Stromal cell of bone marrow (primary cell): Measurements from ENCODE around the gene LHPP.

Experiments
- DNase-seq: peaks from one replicate; pipeline ENCODE4 v3.0.0-alpha.2; 2012; ENCODE audit warnings: low read depth

LHPP gene

GRCh38 chr10:124470544-124471434, 9.2 kb downstream of the LHPP start:
- no peak for DNase-seq

GRCh38 chr10:124472071-124472470, 10.4 kb downstream of the LHPP start:
- no peak for DNase-seq

DNA sequence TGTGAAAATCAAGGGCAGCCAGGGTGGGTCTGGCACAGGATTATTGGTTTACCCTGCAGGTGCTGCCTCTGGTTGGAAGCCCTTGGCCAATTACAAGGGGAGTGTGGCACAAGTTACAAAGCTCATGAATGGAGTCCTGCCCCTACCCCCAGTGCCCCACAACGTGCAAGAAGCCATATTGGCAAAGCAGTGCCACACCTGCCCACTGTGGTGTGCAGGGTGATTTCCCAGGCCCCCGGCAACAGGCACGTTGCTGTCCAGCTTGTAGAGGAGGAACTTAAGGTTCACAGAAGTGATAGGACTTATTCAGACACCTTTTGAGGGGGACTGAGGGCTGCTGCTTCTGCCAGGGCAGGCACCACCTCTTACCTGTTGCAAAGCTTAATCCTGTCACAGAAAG, 11.4 kb downstream of the LHPP start:
- DNase-seq, result no peak

GRCh38 chr10:124474514-124475070, 13.0 kb downstream of the LHPP start:
- no peak for DNase-seq

DNA sequence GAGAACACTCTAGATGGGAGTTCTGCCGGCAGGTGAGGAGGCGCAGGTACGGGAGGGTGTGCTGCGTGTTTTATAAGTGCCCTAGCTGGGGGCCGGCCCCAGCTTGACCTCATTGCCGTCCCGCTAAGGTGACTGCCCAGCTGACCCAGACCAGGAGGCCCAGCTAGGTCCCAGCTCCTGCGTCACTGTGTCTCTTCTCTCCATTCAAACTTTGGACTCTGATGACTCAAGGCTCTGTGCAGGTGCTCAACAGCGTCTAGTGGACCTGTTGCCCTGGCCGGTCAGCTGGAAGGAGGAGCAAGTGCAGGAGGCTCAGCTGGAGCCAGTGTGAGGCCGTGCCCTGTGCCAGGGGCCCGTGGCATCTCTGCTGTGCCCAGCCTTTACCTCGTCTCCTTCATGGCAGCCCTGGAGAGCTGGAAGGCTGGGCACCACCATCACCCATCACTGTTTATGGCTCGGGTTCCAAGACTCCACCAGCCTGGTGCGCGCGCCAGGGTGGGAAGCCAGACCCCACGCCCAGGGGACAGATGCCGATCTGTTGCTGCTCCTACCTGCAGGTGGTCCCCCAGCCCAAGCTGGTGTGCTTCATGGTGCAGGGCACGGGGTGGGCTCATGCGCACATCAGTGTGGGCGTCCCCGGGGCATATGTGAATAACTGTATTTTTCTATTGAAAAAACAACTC, 14.6 kb downstream of the LHPP start:
- no peak for DNase-seq

GRCh38 chr10:124477614-124478363, 16.2 kb downstream of the LHPP start:
- DNase-seq, result no peak

DNA sequence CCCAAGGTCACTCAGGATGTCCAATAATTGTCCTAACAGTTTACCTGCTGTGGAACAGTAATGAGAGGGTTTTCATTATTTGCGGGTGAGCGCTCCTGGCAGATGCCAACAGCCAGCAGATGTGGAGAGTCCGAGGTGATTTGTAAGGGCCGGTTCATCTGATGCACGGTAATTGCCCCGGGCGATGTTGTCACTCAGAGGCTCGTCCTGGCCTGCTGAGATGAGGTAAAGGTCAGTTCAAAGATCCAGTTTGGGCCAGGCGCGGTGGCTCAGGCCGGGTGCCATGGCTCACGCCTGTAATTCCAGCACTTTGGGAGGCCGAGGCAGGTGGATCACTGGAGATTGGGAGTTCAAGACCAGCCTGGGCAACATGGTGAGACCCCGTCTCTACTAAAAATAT, 16.9 kb downstream of the LHPP start:
- DNase-seq, result no peak

GRCh38 chr10:124480860-124481259, 19.2 kb downstream of the LHPP start:
- DNase-seq, result no peak

DNA sequence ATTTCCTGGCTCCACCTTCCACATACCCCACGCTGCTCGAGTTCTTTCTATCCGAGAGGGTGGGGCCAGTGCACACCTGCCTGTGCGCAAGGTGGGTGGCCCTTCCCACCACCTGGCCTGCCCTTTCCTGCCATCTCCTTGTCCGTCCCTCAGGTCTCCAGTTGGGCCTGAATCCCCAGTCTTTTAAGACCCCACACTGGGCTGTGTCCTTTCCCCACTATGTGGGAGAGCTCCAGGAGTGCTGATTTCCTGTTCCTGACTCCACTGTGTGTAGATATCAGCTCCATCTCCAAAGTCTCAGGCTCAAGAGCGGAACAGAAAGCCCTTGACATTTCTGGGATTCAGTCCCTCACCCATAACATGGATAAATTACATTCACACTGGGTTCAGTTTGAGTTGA, 20.1 kb downstream of the LHPP start:
- DNase-seq, result no peak

DNA sequence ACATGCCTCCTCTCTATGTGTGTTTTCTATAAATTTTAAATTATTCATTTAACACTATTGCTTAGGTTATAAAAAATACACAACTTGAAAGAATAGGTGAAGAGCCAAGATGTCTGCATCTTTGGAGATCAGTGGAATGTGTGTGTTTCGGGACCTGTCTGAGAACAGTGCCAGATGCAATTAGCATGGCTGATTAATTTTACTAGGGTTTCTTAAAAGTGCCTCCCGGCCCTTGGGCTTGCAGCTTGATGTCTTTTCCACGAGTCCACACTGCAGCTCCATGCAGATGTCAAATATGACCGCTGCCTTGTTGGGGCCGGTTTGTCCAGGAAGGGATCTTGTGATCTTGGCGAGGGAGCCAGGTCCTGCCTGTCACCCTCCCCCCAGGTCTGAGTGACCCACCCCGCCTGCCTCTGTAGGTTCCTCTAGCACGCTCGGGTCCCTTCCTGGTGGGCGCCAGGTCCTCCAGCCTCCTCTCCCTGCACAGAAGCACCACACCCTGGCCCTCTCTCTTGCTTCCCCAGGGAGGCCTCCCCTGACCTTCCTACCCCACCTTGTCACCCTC, 20.7 kb downstream of the LHPP start:
- DNase-seq, result no peak

DNA sequence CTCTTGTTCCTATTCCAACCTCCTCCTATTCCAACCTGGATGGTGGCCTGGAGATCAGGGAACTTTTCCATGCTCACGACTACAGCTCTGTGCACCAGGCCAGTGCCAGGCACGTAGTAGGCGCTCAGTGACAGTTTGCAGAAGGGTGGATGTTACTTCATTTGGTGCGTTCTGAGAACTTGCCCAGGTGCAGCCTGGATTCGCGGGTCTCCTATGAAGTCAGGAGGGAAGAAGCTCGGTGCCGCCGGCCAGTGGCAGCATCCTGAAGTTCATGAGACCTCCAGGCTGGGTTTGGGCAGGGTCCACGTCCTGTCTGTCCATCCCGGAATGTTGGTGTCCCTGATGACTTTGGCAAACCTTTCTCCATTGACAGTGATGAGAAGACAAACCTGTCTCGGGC, 21.3 kb downstream of the LHPP start:
- DNase-seq, result no peak

DNA sequence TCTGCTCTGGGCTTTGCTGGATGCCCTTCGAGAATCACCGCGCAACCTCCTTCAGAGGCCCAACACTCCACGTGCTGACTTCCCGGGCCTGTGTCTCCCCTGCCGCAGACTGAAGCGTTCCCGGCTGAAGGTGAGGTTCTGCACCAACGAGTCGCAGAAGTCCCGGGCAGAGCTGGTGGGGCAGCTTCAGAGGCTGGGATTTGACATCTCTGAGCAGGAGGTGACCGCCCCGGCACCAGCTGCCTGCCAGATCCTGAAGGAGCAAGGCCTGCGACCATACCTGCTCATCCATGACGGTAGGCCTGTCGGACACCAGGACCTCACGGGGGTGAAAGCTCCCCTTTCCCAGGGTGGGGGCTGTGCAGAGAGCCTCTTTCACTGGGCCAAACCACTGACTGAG, 22.4 kb downstream of the LHPP start:
- DNase-seq, result no peak

GRCh38 chr10:124484661-124485060, 23.0 kb downstream of the LHPP start:
- DNase-seq, result no peak

DNA sequence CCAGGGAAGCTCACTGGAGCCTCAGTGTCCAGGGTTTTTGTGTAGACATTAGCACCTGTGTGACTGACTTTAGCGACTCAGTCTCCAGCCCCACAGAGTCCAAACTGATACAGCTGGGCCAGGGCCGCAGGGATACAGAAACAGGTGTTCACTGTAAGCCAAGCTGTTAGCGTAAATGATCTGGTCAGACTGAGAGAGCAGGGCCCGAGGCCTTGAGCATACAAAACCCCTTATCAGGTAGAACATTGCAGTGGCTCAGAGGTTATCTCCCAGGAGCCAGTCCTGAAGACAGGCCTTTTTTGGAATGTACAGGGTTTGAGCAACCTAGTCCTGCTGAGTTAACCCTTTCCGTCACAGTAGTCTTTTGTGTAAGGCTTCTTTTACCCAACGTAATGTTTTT, 25.0 kb downstream of the LHPP start:
- DNase-seq, result no peak

DNA sequence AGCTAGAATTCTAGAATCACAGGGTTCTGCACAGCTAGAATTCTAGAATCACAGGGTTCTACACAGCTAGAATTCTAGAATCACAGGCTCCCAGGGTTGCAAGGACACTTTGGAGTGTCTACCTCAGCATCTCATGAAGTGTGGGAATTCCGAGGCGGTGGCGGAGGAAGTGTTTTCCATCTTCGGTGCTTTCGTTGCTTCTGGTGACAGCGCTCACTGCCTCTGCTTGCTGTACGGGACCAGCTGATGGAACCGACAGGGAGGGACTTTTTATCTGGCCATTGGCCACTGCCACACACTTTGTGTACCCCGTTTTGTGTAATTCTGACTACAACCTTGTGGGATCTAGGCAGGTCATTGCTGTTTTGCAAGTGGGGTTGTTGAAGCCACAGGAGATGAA, 29.5 kb downstream of the LHPP start:
- no peak for DNase-seq

DNA sequence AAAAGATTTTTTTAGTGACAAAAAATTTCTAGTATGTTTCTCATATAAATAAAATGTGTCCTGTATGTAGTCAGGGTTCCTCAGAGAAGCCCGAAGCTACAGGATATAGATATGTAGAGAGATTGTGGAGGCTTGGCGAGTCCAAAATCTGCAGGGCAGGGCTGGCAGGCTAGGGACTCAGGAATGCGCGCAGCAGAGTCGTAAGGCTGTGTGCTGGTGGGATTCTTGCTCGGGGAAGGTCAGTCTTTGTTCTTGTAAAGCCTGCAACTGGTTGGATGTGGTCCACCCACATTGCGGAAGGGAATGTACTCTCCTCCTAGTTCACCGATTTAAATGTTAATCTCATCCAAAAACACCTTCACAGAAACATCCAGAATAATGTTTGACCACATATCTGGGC, 30.6 kb downstream of the LHPP start:
- no peak for DNase-seq

GRCh38 chr10:124493214-124493882, 31.7 kb downstream of the LHPP start:
- no peak for DNase-seq

- no peak for DNase-seq
Measured at GRCh38 chr10:124494046-124494807, 32.6 kb downstream of the LHPP start.

GRCh38 chr10:124495162-124495561, 33.5 kb downstream of the LHPP start:
- DNase-seq, result no peak

DNA sequence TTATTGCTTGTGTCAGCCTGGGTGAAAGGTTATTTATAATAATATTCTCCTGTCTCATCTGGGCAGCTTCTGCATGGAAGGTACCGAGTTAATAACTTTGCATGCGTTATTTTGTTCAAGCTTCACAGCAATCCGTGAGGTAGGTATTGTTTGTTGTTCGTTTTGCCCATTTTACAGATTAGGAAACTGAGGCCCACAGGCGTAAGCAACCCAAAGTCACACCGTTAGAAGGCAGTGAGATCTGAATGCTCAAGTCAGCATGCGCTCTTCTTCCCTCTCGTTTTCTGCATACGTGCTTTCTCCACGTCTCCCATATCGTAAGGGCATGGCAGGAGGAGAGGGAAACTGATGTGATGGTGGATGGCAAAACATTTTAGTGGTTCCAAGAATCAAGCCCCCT, 34.1 kb downstream of the LHPP start:
- no peak for DNase-seq

- DNase-seq, result no peak
Measured at GRCh38 chr10:124496150-124496549, 34.5 kb downstream of the LHPP start.
